ENCODE results near the gene BAZ1B.
"Not testable (repeated sequence)": the region's sequence is repeated elsewhere in the genome, so short reads cannot be mapped to it uniquely, and the experiment has no call there.

The BAZ1B gene

DNA sequence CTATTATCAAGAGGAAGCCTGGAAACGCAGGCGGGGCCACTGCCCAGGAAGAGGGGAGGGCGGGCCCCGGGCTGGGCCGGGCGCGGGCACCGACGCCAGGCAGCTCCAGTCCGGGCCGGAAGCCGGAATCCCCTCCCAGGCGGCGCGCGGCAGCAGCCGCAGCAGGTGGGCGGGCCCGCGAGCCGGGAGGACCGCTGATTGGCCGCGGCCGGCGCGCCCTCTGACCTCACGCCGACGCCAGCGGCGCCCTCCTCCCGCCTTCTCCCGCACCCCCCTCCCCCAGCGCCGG lies 35.0 kb upstream of the BAZ1B start:
- peaks cover 32% of the 10 kb centered on the region for H3K36me3 ChIP-seq (ENCODE audit: insufficient read depth, low read length)
- peak overlapping the region; percentile 75 for H3K4me3 ChIP-seq (ENCODE audit: low read depth, low read length, poor library complexity, severe bottlenecking)
- H3K9me3 ChIP-seq (ENCODE audit: low read length), result no peaks in the 10 kb centered on the region
- H3K27me3 ChIP-seq (ENCODE audit: insufficient read depth, low read length), result no peaks in the 10 kb centered on the region
- H3K27ac ChIP-seq (ENCODE audit: low read depth, low read length, poor library complexity, severe bottlenecking), result peak overlapping the region; percentile 61
- peaks cover 20% of the 10 kb centered on the region for H3K4me1 ChIP-seq (ENCODE audit: insufficient read depth, low read length, severe bottlenecking)
- H3K9ac ChIP-seq (ENCODE audit: low read length), result peak overlapping the region; percentile 92
- peak overlapping the region; percentile 82 for H3K4me2 ChIP-seq (ENCODE audit: low read length)
- H3F3A ChIP-seq (ENCODE audit: insufficient read depth, low read length), result no peaks in the 10 kb centered on the region
- H3K79me2 ChIP-seq (ENCODE audit: insufficient read depth, low read length), result peaks cover 35% of the 10 kb centered on the region
- no peak for TF ChIP-seq EZH2 (IDR thresholded peaks at IDR 0.05; ENCODE audit: borderline replicate concordance, low read length)
- no peaks in the 10 kb centered on the region for H3K9me2 ChIP-seq (ENCODE audit: low read depth, low read length)
- no peaks in the 10 kb centered on the region for H4K20me1 ChIP-seq (ENCODE audit: insufficient read depth, low read length)
- no peak overlapping the region for H2AFZ ChIP-seq (ENCODE audit: low read length)

DNA sequence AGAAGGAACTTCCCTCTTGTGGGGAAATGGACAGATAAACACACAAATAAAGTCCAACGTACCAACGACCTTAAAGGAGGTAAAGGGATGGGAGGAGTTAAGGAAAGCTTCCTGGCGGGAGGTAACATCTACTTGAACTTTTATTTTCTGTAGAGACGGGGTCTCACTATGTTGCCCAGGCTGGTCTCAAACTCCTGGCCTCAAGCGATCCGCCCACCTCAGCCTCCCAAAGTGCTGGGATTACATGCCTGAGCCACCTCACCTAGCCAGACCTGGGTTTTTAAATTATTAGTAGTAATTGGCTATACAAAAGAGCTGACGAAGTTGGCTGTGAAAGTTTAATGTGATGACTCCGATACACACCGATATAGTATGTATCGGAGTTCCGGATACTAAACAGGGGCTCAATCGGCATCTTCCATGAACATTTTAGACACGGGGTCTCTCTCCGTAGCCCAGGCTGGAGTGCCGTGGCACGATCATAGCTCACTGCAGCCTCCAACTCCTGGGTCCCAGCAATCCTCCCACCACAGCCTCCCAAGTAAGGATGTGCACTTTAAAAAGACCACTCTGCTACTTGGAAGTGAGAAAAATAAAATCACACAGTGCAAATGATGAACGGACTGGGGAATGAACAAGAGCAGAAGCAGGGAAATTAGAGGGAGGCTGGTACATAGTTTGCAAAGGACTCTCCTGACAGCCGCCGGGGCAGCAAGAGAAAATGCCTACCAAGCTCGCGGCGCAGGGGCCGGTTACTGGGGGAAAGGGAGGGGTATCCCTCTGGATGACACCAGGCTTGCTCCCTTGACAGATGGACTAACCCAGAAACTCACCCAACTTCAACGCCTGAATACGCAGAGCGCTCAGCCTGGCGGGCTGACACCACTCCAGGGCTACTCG lies 34.4 kb upstream of the BAZ1B start:
- TF ChIP-seq, protein P1, sequence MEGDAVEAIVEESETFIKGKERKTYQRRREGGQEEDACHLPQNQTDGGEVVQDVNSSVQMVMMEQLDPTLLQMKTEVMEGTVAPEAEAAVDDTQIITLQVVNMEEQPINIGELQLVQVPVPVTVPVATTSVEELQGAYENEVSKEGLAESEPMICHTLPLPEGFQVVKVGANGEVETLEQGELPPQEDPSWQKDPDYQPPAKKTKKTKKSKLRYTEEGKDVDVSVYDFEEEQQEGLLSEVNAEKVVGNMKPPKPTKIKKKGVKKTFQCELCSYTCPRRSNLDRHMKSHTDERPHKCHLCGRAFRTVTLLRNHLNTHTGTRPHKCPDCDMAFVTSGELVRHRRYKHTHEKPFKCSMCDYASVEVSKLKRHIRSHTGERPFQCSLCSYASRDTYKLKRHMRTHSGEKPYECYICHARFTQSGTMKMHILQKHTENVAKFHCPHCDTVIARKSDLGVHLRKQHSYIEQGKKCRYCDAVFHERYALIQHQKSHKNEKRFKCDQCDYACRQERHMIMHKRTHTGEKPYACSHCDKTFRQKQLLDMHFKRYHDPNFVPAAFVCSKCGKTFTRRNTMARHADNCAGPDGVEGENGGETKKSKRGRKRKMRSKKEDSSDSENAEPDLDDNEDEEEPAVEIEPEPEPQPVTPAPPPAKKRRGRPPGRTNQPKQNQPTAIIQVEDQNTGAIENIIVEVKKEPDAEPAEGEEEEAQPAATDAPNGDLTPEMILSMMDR (IDR thresholded peaks at IDR 0.05; ENCODE audit: low read length), result no peak
- TF ChIP-seq EZH2 (IDR thresholded peaks at IDR 0.05; ENCODE audit: borderline replicate concordance, low read length), result no peak
- Histone ChIP-seq H3K79me2 (ENCODE audit: insufficient read depth, low read length) (peaks cover 35% of the 10 kb centered on the region), H3K4me1 (ENCODE audit: insufficient read depth, low read length, severe bottlenecking) (peaks cover 20% of the 10 kb centered on the region), H3K4me3 (ENCODE audit: low read depth, low read length, poor library complexity, severe bottlenecking) (peak overlapping the region; percentile 75), H2AFZ (ENCODE audit: low read length) (no peak overlapping the region), H3K9me3 (ENCODE audit: low read length) (no peaks in the 10 kb centered on the region), H3K9me2 (ENCODE audit: low read depth, low read length) (no peaks in the 10 kb centered on the region), H3K36me3 (ENCODE audit: insufficient read depth, low read length) (peaks cover 38% of the 10 kb centered on the region), H3K4me2 (ENCODE audit: low read length) (peak overlapping the region; percentile 82), H4K20me1 (ENCODE audit: insufficient read depth, low read length) (no peaks in the 10 kb centered on the region), H3K9ac (ENCODE audit: low read length) (peak overlapping the region; percentile 92), H3F3A (ENCODE audit: insufficient read depth, low read length) (no peaks in the 10 kb centered on the region), H3K27ac (ENCODE audit: low read depth, low read length, poor library complexity, severe bottlenecking) (no peak overlapping the region), H3K27me3 (ENCODE audit: insufficient read depth, low read length) (no peaks in the 10 kb centered on the region)

DNA sequence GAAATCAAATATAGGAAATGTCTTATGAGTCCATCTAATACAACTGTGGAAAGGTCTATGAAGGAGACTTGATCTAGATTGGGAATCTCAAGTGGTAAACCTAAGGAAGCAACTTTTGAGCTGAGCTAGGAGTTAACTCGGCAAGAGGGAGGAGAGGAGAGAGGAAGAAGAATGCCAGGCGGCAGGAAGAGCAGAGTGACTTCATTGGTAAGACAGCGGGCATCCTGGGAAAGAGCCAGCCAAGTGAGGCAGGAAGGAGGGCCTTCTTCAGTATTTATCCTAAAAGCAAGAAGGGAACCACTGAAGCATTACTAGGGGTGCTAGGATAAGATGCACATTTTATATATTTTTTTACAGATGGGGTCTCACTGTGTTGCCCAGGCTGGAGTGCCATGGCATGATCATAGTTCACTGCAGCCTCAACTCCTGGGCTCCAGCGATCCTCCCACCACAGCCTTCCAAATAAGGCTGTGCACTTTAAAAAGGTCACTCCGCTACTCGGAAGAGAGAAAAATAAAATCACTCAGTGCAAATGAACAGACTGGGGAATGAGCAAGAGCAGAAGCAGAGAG lies 33.4 kb upstream of the BAZ1B start:
- Histone ChIP-seq H3K4me3 (ENCODE audit: low read depth, low read length, poor library complexity, severe bottlenecking) (peak overlapping the region; percentile 75), H3F3A (ENCODE audit: insufficient read depth, low read length) (no peaks in the 10 kb centered on the region), H3K79me2 (ENCODE audit: insufficient read depth, low read length) (peaks cover 35% of the 10 kb centered on the region), H2AFZ (ENCODE audit: low read length) (no peak overlapping the region), H3K27me3 (ENCODE audit: insufficient read depth, low read length) (no peaks in the 10 kb centered on the region), H3K4me2 (ENCODE audit: low read length) (peak overlapping the region; percentile 82), H3K4me1 (ENCODE audit: insufficient read depth, low read length, severe bottlenecking) (peaks cover 20% of the 10 kb centered on the region), H3K9me3 (ENCODE audit: low read length) (no peaks in the 10 kb centered on the region), H3K9ac (ENCODE audit: low read length) (peak overlapping the region; percentile 92; the same call in 1 of the 2 replicates), H3K36me3 (ENCODE audit: insufficient read depth, low read length) (peaks cover 47% of the 10 kb centered on the region), H3K9me2 (ENCODE audit: low read depth, low read length) (no peaks in the 10 kb centered on the region), H3K27ac (ENCODE audit: low read depth, low read length, poor library complexity, severe bottlenecking) (no peak overlapping the region), H4K20me1 (ENCODE audit: insufficient read depth, low read length) (no peaks in the 10 kb centered on the region)
- TF ChIP-seq, protein P1 (IDR thresholded peaks at IDR 0.05; ENCODE audit: low read length), result no peak
- TF ChIP-seq EZH2 (IDR thresholded peaks at IDR 0.05; ENCODE audit: borderline replicate concordance, low read length), result no peak

DNA sequence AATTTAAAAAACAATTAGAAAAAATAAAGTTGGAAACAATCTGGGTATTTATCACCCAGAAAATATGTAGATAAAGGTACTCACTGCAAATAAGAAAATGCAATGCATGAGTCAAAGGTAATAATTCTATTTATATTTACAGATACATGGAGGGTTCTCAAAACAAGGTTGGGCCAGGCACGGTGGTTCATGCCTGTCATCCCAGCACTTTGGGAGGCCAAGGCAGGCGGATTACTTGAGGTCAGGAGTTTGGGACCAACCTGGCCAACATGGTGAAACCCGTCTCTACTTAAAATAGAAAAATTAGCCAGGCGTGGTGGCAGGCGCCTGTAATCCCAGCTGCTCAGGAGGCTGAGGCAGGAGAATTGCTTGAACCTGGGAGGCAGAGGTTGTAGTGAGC lies 28.0 kb upstream of the BAZ1B start:
- not testable (repeated sequence) for H3F3A ChIP-seq (ENCODE audit: insufficient read depth, low read length); H3K27ac ChIP-seq (ENCODE audit: low read depth, low read length, poor library complexity, severe bottlenecking); H2AFZ ChIP-seq (ENCODE audit: low read length); H3K4me3 ChIP-seq (ENCODE audit: low read depth, low read length, poor library complexity, severe bottlenecking); H3K9me2 ChIP-seq (ENCODE audit: low read depth, low read length); H3K27me3 ChIP-seq (ENCODE audit: insufficient read depth, low read length); H3K9me3 ChIP-seq (ENCODE audit: low read length); H3K4me2 ChIP-seq (ENCODE audit: low read length); H3K9ac ChIP-seq (ENCODE audit: low read length); H3K4me1 ChIP-seq (ENCODE audit: insufficient read depth, low read length, severe bottlenecking); H4K20me1 ChIP-seq (ENCODE audit: insufficient read depth, low read length)
- peaks cover 86% of the 10 kb centered on the region for H3K36me3 ChIP-seq (ENCODE audit: insufficient read depth, low read length)
- H3K79me2 ChIP-seq (ENCODE audit: insufficient read depth, low read length), result peaks cover 44% of the 10 kb centered on the region

Measured in OCI-LY1 (cell line).